T-helper 2 cell (primary cell): ENCODE results near the gene MALRD1.

Experiments
- DNase-seq, 5 experiments: peaks; one replicate each; pipeline versions ENCODE4 v3.0.0 to v3.0.0-alpha.2; 2012 to 2022

MALRD1 gene

DNA sequence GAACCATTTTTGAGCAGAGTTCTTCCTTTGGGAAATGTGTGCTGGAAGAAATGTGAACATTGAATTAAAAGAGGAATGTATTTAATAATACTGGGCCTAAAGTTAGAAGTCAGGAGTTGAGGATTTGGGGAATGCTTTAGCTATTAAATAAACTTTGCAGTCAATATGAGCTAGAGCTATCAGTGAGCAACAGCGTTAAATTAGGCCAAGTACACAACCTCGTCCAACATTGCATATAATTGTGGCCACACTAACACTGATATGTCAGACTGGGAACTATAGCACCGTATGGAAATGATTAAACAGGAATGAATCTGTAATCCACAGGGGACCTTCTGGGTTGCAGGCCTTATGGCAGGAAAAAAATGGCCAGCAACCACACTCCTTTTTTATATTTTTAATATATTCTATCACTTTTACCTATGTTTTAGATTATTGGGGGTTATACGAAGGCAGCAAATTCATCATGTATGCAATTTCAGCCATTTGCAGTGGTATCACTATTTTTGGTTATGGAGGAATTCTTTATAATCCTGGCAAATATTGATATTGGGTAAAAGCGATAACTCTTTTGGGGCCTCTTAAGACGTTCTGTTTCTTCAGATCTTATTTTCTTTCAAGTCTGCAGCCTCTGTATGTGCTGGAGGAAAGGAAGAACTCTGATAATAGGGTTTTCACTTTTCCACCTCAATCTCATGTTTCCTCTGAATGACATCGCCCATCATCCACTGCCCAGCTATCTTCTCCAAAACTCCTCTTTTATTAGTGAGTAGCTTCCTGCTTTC is 531.4 kb downstream of the MALRD1 start:
- DNase-seq: no peak

DNA sequence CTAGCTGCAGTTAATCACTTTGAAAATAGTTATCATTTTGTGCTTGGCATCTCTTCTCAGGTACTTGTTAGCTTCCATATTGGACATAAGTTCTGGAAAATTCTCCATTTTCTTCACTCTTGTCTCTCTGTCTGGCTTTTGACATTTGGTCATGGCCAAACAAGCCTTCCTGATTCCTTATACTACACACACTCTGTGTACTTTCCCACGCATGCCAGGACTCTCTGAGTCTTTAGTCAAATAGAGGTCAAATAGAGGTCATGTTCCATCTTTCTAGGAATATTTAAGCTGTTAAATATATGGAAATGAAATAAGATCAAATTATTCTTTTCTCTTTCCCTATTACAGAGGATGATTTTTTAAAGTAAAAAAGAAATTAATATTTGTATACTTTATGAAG is 532.1 kb downstream of the MALRD1 start:
- DNase-seq: no peak

GRCh38 chr10:19588608-19589007 is 540.0 kb downstream of the MALRD1 start:
- no peak for DNase-seq

GRCh38 chr10:19592276-19592675 is 543.7 kb downstream of the MALRD1 start:
- DNase-seq: no peak

GRCh38 chr10:19595212-19595845 is 546.7 kb downstream of the MALRD1 start:
- no peak for DNase-seq

DNA sequence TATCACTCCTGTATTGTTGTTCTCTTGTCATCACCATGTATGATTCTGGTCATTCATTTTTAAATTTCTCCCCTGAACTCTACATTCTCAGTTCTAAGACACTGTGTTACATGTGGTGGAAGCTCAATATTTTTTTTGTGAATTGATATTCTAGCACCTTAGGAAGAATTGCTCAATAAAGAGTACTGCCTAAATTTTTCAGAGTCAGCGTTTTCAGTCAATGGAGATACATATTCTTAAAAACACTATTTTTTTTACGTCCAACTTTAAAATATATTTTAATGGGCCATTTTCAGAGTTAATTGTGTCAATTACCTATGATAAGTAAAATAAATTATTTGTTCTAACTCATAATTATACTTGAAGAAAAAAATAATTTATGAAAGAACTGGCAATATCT is 557.2 kb downstream of the MALRD1 start:
- DNase-seq: no peak

- no peak for DNase-seq
Measured at GRCh38 chr10:19606968-19607367, 558.4 kb downstream of the MALRD1 start.

- DNase-seq: no peak
Measured at GRCh38 chr10:19611775-19612174, 563.2 kb downstream of the MALRD1 start.

DNA sequence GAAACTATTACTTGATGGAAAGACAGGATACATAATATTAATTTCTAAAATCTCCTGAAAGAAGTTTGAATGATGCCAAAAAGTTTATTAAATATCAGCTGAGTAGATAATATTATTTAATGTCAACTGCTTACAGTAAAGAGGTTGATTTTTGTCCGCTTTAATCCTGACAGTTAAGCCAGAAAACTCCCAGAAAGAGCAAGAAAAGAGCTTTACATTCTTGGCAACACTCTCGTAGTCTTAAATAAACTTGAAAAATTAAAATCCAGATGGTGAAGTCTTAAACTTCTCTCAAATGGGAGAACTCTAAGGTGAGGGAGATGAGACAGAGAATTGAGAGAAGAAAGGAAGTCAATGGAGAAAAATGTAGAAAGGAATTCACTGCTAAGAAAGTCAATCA is 568.4 kb downstream of the MALRD1 start:
- DNase-seq: no peak

DNA sequence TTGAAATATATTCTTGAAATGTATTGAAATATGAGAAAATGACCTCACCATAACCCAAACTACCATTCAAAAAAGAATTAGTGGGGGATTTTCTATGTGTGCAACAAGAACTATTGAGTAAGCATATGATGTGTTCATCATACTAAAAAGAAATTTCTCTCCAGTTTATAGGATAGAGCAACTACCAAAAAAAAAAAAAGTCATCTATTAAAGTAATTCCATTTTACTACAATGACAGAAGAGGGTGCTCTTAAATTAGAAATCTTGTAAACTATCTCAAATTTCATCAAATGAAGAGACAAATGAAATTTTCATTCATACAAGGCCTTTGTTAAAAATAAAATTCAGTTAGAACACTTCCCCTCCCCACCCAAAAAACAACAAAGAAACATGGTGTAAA is 572.2 kb downstream of the MALRD1 start:
- no peak for DNase-seq

- no peak for DNase-seq
Measured at GRCh38 chr10:19623321-19623720, 574.7 kb downstream of the MALRD1 start.

DNA sequence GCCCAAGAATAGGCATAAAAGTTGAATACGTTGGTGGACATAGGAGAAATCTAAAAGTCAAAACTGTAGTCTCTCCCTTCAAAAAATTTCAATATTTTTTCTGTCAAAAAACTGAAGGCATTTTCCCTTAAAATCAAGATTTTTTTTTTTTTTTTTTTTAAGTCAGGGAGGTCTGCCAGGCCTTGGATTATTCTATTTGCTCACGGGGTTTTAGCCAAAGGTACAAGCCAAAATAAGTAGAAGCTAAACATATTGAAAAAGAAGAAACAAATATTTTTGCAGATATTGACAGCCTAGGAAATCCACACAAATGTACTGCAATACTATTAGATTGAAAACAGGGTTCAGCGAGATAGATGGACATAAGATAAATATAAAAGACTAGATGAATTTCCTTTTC is 577.6 kb downstream of the MALRD1 start:
- no peak for DNase-seq

DNA sequence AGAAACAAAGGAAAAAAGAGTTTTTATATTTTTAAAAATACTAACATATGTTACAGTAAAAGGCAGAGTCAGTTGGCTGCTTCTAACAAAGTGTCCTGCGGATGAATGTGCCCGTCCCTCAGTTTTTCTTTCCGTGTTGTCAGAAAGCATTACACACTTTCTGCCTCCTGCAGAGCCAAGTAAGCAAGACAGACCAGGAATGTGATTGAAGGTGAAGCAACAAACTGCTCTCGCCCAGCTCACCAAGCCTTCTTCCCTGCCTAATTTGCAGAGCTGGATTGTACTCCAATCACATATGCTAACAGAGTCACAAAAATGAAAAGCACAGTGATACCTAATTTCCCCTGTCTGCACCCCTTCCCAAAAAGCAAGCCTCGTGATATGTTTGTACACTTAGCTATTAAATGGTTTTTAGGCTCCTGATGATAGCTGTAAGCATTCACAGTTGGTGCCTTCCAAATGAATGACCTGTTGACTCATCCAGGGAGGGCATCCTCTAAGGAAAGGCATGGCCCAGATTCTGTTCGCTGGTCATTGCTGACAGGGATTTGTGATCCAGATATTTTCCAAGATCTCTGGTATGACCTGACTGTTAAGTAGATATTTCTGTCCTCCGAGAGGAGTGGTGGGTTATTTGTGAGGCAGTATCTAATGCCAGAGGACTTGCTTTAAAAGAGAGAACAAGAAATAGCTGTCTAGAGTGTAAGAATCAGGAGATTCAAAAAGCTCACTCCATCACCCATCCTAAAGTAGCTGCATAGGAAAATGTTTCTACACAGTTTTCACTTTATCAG is 580.4 kb downstream of the MALRD1 start:
- no peak for DNase-seq

- DNase-seq: no peak
Measured at GRCh38 chr10:19629567-19629966, 581.0 kb downstream of the MALRD1 start.

DNA sequence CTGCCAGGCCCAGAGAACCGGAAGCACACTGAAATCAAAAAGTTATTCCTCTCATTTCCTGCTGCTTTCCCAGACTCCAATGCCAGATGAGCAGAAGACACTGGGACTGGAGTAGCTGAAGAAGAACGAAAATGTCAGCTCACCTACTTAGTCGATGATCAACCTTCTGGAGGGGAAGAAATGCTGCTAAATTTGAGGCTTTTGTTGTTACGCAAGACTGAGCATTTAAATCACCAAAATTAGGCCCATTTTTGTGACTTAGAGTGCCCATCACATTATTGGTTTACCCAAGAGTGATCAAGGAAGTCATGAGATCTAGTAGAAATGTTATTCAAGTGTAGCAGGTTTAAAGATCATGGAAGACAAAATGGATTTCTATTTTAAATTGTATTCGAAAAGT is 585.6 kb downstream of the MALRD1 start:
- no peak for DNase-seq

DNA sequence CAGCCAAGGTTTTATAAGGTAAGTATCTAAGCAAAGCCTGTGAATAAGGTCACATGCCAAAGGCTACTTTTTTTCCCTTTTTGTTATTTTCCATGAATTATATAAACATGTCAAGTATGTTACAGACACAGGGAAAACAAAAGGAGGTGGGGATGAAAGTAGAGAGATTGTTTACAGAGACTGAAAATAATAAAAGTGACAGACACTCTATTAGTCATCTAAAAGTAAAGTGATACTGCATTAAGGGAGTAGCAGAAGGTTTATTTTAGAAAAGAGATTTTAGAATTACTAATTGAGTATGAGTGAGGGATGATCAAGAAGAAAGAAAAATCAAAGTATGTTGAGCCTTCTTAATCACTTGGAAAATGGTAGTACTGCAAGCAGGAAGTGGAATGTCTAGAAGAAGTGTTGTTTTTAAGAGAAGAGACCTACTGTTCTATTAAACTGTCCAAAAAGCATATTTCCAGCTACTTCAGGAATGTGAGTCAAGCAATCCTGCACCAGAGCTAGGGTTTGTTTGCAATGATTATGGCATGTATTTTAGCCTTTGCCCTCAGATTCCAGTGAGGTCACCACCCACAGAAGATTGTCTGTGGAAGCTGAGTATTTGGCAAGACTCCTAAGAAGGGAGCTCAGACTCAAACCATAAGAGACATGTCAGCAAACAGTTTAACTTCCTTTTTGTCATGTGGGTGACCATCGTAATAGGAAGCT is 589.7 kb downstream of the MALRD1 start:
- no peak for DNase-seq

DNA sequence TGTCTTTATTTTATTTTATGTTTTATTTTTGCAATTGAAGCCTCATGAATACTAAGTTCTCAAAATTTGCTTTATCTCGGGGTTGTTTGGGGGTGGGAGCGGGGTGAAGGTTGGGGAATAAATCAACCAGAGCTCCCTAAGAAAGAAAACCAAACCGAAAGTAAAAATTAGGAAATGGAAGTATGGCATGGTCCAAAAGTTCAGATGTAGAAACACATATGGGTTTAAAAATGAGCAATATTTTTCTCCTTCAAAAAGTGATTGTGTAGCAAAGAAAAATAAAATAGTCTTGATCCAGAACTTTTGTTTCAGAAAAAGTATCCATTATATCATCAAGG is 590.3 kb downstream of the MALRD1 start:
- DNase-seq: no peak

DNA sequence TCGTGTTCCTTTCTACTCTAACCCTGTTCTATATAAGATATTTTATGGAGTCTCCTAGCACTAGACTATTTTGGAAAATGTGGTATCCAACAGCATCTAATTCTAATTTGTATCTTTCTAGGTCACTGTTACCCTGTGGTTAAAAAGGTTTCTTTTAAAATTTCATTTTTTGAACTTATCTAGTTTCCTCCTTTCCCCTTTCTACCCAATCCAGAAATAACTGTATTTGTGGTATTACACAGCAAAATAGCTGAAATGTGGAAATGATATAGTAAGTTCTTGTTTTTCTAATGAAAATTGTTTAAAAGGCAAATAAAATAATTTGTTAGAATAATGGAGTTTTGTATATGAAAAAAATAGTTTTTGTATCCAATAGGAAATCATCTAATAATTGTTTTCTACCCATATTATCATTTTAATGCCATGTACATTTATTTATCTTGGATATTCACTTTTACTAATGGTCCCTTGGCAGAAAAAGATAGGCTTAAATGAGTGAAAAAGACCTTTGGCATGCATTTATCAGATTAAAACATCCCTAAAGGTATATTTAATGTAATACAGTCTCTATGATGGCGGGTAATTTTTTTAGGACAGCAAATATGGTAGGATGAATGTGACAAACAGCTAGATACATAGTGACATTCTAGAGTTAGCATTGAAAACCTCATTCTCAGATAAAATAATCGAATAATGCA is 592.1 kb downstream of the MALRD1 start:
- DNase-seq: no peak

DNA sequence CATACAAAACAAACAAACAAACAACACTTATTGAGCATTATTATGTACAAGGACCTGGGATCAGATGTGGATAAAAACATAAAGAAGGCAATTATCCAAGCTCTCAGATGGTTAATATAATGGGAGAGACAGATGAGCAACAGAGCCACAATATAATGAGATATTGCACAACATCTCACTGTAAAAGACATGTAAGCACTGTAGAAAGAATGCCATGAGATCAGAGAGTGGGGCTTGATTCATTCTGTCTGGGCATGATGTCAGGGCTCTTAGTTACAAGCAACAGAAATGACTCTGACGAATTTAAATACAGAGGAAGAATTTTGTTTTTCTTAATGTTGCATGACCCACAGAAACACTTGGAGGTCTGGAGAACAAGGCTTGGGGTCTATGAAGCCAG is 602.9 kb downstream of the MALRD1 start:
- DNase-seq: no peak

DNA sequence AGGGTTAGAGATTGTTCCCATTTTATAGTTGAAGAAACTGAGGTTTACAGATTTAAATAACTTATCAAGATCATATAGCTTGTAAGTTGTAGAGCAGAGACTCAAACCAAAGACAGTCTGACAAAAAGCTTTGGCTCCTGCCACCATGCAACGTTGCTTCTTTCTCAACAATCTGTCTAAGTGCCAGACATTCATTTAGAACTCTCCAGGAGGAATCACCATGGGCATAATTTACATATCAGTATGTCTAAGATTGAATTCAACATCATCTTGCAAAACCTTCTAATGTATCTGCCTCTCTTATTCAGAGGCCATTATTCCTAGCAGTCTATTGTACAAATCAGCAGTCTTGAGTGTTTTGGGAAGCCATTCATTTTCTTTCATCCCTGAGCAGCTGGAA is 604.1 kb downstream of the MALRD1 start:
- DNase-seq: no peak

DNA sequence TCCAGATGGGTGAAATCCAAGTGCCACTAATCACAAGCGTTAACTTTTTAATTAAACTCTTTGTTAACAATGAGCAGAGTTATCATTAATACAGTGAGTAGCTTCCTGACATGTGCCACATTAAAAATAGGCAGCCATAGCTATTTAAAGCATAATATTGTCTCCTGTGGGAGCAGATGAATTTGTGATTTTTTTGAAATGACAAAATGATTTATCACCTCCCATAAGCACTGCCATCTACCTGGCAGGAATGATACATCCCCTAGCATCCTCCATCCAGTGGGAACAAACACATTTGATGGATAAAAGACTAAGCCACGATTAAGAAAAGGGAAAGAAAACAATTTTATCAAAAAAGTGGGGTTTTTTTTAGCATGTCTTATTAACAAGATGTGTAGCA is 605.3 kb downstream of the MALRD1 start:
- DNase-seq: no peak

DNA sequence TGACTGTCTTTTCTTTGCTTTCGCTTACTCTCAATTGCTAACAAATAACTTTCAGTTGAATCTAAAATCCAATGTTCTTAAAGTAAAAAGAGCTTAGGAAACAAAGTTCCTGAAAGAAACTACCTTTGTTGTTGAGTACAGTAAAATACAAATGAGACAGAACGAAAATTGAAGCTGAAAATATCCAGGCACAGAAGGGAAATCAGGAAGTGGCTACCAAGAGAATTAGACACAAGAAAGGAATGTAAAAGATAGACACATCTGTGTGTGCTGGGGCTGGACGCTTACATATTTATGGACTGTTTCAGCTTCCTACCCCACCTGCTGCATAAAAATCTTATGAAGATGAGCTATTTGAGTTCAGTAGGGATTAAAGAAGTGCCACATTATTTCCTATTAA is 606.0 kb downstream of the MALRD1 start:
- no peak for DNase-seq
